Measurements from ENCODE around the gene DNTTIP2. TPM values are rescaled to one million over a fixed set of nuclear protein-coding genes. Genes with fewer than 3 reads are reported as not detected.

DNTTIP2 gene, protein sequence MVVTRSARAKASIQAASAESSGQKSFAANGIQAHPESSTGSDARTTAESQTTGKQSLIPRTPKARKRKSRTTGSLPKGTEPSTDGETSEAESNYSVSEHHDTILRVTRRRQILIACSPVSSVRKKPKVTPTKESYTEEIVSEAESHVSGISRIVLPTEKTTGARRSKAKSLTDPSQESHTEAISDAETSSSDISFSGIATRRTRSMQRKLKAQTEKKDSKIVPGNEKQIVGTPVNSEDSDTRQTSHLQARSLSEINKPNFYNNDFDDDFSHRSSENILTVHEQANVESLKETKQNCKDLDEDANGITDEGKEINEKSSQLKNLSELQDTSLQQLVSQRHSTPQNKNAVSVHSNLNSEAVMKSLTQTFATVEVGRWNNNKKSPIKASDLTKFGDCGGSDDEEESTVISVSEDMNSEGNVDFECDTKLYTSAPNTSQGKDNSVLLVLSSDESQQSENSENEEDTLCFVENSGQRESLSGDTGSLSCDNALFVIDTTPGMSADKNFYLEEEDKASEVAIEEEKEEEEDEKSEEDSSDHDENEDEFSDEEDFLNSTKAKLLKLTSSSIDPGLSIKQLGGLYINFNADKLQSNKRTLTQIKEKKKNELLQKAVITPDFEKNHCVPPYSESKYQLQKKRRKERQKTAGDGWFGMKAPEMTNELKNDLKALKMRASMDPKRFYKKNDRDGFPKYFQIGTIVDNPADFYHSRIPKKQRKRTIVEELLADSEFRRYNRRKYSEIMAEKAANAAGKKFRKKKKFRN
- 31.5 and 37.4 TPM in 2 replicates for total RNA-seq

DNA sequence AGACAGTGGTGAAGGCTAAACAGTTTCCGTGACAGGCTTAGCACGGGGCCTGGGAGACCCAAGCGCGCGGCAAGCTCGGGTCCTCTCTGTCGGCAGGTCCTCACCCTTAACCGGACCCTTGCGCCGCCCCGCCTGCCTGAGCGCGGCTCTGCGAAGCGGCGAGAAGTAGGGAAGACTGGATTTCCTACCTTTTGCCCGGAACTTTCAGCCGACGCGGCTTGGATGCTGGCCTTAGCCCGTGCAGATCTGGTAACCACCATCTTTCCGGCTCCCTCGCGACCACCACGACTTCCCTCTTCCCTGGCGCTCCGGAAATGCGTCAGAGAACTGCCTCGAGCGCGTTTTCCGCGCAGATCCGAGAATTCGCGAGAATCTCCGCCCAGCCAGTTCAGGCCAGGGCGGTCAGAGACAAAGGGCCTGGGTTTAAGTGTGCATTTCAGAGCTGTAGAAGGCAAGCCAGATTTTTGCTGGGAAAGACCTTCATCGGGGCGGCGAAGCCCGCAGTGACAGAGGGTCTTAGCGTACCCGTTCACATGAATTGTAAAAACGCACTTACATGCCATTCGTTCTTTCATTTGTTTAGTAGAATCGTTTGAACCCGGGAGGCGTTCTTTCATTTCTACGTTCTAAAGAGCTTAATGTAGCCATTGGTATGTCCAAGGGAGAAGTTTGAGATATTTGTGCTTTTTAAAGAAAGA is at the start of gene DNTTIP2:
DNTTIP2 (minus strand) TSS at position 318 of the 698 bp plus-strand sequence; CDS start at position 260, 58 bp downstream.

DNA sequence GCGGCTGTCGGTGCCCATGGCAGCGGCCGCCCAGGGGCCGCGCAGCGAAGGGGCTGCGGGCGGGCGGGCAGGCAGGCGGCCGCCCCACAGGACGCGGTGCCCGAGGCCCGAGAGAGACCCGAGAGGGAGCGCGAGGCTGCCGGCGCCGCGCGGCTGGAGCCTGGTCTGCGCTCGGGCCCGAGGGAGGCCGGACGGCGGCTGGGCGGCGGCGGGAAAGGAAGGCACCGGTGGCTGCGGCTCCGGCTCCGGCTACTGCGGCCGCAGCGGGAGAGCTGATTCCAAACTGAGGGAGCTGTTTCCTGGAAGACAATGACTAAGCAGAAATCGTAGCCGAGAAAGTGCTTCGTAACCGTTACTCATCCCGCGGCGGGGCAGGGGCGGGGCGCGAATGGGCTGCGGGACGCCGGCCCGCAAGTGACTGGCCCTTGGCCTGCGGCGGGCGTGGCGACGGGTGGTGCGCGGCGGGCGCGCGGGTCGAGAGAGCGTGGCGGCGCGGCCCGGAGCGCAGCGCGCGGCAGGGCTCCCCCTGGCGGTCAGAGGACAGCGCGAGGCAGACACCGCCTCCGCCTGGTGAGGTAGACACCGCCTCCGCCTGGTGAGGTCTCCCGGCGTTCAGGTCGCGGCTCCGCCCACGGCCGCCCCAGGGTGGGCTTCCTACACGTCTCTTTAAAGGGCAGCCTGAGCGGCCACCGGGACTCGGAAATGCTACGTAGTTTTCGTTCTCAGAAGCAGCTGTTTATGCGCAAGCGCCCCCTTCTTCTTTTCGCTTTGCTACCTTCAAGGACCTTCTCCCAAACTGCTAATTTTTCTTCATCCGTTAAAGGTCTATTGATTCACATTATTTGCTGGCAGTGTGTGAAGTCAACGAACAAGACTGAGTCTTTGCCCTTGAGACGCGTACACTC is 30.4 kb upstream of the DNTTIP2 start, which contains the start of gene GCLM:
GCLM (minus strand) TSS at position 285 of the 905 bp plus-strand sequence; CDS start at position 18, 267 bp downstream.

Small RNA genes lying within 50 kb of the gene (small RNA-seq; reads per million reads assigned to genes)
- not detected for gene AL117351.2 (ENCODE audit: low replicate concordance)
- gene MIR760 (ENCODE audit: low replicate concordance) = not detected

Other genes with a start within 250 kb of the DNTTIP2 start
- 41.6 and 82.3 TPM in 2 replicates for gene BCAR3, start 197.4 kb downstream of the DNTTIP2 start, total RNA-seq
- gene GCLM, start 30.2 kb upstream of the DNTTIP2 start, total RNA-seq = 6.8 and 16.6 TPM in 2 replicates
- under 0.01 and 0.29 TPM in 2 replicates for gene ABCA4, start 241.9 kb upstream of the DNTTIP2 start, total RNA-seq

All from placental pericyte (primary cell).